NCI-H1092 treated with DMSO at 0.1 percent for 48 hours (cell line): ENCODE measurements around the gene SLC27A5.
A peak's percentile ranks its signal among the peaks of the same experiment; 100 is the strongest.
"Not testable (repeated sequence)": the region's sequence is repeated elsewhere in the genome, so short reads cannot be mapped to it uniquely, and the experiment has no call there.

Source experiments
- DNase-seq: peaks from one replicate; lab custom pipeline; 2025; lab: John Stamatoyannopoulos, UW

The SLC27A5 gene

GRCh38 chr19:58497634-58498170 lies 14.1 kb downstream of the SLC27A5 start:
- DNase-seq: no peak

GRCh38 chr19:58492265-58492664 lies 19.5 kb downstream of the SLC27A5 start:
- no peak for DNase-seq

- DNase-seq: no peak
These were observed 20.4 kb downstream of the SLC27A5 start for GRCh38 chr19:58491393-58491792.

DNA sequence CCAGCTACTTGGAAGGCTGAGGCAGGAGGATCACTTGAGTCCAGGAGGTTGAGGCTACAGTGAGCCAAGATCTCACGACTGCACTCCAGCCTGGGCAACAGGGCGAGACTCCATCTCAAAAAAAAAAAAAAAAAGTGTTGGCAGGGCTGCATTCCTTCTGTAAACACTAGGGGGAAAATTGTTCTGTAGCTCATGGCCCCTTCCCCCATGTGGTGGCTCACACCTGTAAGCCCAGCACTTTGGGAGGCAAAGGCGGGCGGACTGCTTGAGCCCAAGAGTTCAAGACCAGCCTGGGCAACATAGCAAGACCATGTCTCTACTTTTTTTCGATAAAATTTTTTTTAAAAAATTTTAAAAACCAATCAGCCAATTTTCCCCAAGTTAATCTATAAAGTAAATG lies 27.4 kb downstream of the SLC27A5 start:
- DNase-seq: not testable (repeated sequence)

DNA sequence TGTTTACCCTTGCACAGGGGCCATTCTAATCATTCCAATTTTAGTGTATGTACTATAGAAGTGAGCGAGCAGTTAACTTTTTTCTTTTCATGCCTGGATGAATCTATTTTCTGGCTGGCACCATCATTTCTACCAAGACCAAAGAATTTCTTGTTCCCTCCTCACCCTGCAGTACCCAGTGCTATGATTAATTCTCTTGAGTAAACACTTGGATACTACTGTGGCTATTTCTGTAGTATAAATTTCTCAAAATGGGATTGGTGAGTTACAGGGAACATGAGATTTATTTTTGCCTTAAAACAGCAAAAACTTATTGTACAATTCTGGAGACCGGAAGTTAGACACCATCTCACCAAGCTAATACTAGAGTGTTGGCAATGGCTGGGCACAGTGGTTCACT lies 28.0 kb downstream of the SLC27A5 start:
- DNase-seq: no peak

GRCh38 chr19:58482372-58482771 lies 29.4 kb downstream of the SLC27A5 start:
- DNase-seq: no peak

GRCh38 chr19:58480831-58481230 lies 31.0 kb downstream of the SLC27A5 start:
- DNase-seq: no peak

DNA sequence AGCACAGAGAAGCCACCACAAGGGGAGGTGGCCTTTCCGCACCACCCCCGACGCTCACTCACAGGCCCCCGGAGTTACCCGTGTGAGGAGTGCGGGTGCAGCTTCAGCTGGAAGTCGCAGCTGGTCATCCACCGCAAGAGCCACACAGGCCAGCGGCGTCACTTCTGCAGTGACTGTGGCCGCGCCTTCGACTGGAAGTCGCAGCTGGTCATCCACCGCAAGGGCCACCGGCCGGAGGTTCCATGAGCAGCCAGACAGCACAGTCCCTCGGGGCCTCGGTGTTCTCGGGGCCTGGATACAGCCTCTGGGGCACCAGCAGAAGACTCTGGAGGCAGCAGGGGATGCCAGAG lies 31.3 kb downstream of the SLC27A5 start:
- DNase-seq: no peak

GRCh38 chr19:58479736-58480480 lies 31.9 kb downstream of the SLC27A5 start:
- DNase-seq: no peak

GRCh38 chr19:58479303-58479702 lies 32.5 kb downstream of the SLC27A5 start:
- no peak for DNase-seq

DNA sequence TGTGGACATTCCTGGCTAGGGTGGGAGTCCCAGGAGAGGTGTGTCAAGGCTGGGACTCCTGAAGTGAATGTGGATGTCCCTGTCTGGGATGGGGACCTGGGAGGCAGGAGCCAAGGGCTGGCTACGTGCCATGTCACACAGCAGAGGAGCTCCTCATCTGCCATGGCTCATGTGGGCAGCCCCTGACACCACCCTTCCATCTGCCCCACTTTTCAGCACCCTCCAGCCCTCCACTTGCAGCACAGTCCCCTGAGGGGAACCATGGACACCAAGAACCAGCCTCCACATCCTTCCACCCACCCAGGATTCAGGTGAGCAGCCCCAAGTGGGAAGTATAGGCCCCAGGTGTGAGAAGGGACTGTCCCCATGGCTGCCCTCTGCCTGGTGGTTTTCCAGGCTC lies 33.9 kb downstream of the SLC27A5 start:
- DNase-seq: no peak

DNA sequence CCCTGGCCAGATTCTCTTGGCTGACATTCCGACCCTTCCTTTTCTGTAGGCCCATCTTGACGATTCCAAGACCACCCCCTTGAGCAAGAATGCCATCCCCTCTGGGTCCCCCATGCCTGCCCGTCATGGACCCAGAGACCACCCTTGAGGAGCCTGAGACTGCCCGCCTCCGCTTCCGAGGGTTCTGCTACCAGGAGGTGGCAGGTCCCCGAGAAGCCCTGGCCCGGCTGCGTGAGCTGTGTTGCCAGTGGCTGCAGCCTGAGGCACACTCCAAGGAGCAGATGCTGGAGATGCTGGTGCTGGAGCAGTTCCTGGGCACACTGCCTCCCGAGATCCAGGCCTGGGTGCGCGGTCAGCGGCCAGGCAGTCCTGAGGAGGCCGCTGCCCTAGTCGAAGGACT lies 34.7 kb downstream of the SLC27A5 start:
- no peak for DNase-seq

DNA sequence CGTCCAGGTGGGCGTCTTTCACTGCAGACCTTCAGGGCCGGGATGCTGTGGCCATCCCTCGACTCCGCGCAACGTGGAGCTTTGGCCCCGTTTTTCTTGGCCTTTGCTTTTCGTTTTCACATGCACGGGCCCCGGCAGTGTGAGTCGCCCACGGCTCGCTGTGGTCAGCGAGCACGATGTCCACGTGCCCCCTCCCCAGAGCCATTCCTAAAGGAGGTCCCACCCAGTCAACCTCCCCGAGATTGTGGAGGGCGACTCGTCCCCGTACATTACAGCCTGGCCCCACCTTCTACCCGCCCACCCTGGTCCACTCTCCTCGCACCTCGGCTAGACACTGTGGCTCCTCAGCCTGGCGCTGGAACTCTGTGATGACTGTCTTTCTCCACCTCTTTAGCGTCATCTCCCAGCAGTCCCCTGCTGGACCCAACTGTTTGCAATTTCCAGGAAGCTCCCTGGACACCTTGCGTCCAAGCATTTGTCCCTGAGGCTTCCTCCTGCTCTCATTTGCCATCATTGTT lies 35.2 kb downstream of the SLC27A5 start:
- DNase-seq: no peak

DNA sequence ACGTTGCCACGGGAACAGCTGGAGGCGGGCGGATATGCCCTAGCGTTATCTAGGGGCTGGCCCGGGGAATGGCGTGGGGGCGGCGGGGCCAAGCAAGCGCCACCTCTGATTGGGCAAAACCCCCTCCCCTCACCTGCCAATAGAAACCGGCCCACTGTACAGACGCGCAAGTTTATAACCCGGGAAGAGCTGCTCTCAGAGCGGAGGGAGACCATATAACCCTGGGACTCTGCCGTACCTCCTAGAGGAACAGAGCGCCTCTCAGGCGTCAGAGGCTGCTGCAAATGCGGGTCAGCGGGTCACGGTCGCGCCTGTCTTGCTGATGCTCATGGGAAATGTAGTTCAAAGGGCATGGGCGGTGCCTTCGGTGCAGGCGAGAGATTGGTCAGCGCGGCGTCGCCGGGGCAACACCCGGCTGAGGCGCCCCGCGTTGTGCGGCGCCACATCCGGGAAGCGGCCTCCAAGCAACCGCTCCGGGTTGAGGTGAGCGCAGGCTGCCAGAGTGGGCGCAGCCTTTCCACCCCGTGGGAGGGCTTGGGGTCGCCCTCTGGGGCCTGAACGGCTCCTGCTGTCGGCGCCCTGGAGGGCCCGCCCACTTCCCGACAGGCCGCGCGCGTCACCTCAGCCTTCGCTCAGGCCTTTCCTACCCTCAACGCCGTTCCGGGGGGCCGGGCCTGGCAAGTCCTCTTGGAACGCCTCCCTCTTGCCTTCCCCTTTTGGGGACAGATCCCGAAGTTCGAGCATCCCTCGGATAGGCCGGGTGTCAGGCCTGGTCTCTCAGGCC lies 35.9 kb downstream of the SLC27A5 start, which contains the start of gene ZNF446:
ZNF446 (plus strand) TSS at position 639 of the 784 bp plus-strand sequence. CDS start 867 bp downstream, outside the sequence.
- peak; percentile 91 for DNase-seq

DNA sequence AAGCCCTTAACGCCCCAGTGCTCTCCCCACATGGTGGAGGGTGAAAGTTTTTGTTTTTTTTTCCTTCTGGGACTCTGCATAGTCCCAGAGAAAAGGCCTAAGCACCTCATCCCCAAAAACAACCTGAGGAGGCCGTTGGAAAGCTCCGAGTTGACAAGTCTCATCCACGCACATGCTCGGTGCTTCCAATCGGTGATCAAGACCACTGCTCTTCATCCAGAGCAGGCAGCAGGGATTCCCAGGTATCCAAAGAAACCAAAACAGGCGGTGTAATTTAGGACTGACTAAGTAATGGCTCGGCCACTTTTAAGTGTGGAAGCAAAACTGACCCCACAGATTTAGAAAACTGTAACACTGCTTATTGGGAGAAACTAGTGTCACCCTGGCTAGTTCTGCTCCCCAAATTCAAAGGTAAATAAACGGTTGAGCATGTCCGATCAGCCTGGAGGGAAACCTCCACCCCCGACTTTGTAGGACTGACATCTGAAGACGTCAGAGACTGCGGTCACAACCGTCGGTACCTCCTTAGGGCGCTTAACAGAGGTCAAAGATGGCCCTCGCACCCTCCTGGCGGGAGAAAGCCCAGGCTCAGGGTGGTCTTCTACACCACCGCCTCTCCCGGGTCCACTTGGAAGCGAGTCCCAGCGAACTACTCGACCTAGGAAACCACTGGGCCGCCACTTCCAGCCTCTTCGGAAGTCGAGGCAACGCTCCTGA lies 36.6 kb downstream of the SLC27A5 start:
- DNase-seq: no peak

GRCh38 chr19:58474291-58474996 lies 37.3 kb downstream of the SLC27A5 start:
- DNase-seq: no peak

GRCh38 chr19:58473775-58474174 lies 38.0 kb downstream of the SLC27A5 start:
- no peak for DNase-seq

DNA sequence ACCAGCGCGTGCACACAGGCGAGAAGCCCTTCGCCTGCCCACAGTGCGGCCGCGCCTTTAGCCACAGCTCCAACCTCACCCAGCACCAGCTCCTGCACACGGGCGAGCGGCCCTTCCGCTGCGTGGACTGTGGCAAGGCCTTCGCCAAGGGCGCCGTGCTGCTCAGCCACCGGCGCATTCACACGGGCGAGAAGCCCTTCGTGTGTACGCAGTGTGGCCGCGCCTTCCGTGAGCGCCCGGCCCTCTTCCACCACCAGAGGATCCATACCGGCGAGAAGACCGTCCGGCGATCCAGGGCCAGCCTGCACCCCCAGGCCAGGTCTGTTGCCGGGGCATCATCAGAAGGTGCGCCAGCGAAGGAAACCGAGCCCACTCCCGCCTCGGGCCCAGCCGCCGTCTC lies 40.1 kb downstream of the SLC27A5 start:
- DNase-seq: no peak

GRCh38 chr19:58470837-58471543 lies 40.8 kb downstream of the SLC27A5 start:
- not testable (repeated sequence) for DNase-seq

DNA sequence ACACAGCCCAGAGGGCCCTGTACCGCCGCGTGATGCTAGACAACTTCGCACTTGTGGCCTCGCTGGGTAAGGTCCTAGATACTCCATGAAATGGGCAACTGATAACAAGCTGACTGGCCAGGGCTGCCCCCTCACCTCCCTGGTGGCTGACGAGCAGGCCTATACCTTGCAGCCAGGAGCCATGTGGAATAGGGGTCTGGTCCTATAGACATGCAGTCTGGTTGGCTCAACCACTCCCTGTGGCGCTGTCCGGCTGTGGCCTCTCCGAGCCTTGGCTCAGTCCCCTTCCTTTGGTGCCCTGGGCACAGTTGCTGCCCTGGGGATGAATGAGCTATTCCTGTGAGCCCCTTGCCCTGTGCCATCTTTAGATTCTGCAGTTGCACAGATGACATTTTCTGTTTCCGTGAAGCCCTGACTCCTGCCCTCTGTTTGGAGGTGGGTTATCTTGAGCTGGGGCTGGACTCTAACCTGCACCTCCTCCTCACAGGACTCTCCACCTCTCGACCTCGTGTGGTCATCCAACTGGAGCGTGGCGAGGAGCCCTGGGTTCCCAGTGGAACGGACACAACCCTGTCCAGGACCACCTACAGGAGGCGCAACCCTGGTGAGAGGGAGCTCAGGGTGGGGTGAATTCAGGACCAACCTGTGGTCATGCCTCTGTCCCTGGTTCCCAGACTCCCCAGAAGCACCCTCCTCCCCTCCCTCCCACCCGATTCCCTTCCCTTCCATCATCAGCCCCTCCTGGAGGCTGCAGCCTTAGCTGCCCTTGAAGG lies 42.4 kb downstream of the SLC27A5 start:
- DNase-seq: no peak
